H54 (cell line): ENCODE results near the gene TLE6.
"Not testable (repeated sequence)": the region's sequence is repeated elsewhere in the genome, so short reads cannot be mapped to it uniquely, and the experiment has no call there.

Source experiments
- DNase-seq: peaks from one replicate; pipeline ENCODE4 v3.0.0; 2011; ENCODE audit warnings: low spot score, mixed read lengths; ENCODE audit not compliant: insufficient read length
- FAIRE-seq: peaks from 3 replicates; lab custom pipeline; 2011; peaks lifted over from hg19 to GRCh38; lab: Jason Lieb, UNC
- POLR2A ChIP-seq: IDR thresholded peaks from 2 replicates; pipeline ENCODE4 v1.6.1; 2011; ENCODE audit warnings: low read depth, mild to moderate bottlenecking, low read length

TLE6 gene

DNA sequence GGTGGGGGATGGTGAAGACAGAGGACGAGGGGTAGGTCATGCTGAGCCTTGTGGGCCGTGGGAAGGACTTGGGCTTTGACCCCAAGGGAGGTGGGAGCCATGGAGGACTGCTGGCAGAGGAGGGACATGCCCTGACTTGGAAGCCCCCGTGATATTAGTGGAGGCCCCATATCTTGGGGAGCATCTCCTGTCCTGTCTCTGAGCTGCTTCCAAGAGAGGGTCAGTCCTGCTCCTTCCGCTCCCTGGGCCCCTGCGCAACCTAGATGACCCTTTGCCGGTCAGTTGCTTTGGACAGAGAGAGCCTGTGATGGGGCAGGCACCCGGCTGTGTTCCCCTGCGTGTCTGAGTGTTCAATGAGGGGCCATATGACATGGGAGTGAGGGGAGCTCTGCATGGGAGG, 5.2 kb downstream of the TLE6 start:
- FAIRE-seq (no peak), DNase-seq (no peak)
- no peak for TF ChIP-seq POLR2A

DNA sequence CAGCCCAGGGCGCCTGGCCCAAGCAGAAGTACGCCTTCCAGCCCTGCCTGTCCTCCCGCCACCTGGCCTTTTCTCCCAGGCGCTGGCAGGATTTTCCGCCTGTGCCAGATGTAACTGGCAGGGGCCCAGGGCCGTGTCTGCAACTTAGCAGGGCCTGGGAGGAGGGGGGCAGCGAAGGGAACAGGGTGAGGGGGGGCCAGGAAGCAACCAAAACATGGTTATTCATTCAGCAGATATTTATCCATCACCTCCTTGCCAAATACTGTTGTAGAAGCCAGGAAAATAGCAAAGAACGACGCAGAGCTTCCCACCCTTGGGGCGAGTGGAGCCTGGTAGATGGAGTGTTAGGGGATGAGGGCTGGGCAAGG, 5.6 kb downstream of the TLE6 start:
- FAIRE-seq (no peak), DNase-seq (no peak)
- no peak for TF ChIP-seq POLR2A

DNA sequence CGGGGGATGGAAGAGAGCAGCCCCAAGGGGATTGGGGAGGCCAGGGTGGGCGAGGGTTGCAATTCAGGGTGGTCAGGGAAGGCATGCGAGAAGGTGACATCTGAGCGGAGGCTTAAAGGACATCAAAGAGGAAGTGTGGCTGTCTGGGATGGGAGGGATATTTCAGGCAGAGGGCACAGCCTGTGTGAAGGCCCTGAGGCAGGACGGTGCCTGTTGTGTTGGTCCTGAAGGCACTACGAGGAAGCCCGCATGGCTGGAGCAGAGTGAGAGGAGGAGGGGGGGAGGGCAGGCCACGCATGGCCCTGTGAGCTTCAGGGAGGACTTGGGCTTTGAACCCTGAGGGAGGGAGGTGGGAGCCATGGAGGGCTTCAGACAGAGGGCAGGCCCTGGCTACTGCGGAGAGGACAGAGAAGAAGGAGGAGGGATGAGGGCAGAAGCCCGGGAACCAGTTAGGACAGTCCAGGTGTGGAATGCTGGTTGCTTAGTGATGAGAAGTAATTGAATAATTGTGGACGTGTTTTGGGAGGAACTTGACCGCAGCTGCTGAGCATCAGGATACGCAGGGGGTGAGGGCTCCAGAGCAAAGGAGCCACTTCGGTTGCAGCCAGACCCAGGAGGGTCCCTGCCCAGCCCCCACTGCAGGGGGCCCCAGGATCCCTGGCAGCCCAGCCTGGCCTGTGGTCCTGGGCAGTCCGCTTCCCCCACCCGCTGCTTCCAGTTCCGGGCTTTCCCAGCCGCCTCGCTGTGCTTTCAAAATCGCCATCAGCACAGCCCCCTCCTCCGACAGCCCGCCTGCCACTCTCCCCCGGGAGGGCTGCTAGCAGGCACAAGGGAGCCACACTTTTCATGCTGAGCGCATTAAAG, 6.2 kb downstream of the TLE6 start:
- DNase-seq (peak; percentile 91), FAIRE-seq (no peak)
- TF ChIP-seq POLR2A = no peak

DNA sequence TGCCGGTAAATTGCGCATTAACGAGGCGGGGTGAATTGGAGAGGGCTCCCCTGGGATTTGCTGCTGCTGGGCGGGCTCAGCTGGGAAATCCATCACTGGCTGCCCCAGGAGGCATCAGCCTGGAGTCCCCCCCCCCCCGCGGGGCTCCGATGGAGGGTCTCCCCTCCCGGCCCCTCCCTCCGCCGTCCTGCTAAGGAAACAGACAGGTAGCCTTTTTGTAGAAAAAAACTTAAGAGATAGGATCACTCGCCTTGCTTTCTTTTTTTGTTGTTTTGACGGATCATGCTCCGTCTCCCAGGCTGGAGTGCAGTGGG, 6.8 kb downstream of the TLE6 start:
- no peak for FAIRE-seq
- no peak for TF ChIP-seq POLR2A
- DNase-seq = no peak

DNA sequence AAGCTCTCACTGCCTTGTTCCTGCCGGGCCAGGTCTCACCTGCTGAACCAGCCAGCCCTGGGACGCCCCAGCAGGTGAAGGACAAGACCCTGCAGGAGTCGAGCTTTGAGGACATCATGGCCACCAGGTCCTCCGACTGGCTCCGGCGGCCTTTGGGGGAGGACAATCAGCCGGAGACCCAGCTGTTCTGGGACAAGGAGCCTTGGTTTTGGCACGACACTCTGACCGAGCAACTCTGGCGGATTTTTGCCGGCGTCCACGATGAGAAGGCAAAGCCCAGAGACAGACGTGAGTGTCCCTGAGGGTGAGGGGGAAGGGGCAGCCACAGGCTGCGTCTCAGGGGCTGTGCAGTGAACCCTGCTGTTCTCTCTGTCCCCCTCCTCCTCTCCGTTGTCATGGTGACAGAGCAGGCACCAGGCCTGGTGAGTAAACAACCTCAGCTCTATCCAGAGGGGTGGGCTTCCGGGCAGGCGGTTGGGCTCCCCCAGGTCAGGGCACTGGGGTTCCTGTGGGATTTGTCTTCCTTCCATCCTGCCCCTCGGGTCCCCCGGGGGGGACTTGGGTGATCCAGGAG, 9.7 kb downstream of the TLE6 start:
- DNase-seq (no peak), FAIRE-seq (no peak)
- TF ChIP-seq POLR2A = no peak

GRCh38 chr19:2987797-2988196, 10.4 kb downstream of the TLE6 start:
- FAIRE-seq (no peak), DNase-seq (no peak)
- TF ChIP-seq POLR2A = no peak

DNA sequence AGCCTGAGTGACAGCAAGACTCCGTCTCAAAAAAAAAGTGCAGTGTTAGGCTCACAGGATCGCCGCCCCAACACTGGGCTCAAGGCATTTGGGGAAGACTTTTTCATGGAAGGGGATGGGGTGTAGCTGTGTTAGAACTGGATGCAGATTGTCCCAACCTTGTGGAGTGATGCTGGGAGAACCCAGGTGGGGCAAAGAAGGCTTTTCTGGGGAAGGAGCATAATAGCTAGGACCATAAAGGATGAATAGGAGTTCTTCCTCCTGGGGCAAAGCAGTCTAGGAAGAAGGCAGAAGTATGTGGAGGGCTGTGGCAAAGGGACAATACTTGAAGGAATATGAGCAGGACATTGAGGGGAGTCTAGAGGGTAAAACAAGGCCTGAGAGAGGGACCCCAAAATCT, 11.2 kb downstream of the TLE6 start:
- FAIRE-seq = no peak
- DNase-seq = no peak
- no peak for TF ChIP-seq POLR2A

DNA sequence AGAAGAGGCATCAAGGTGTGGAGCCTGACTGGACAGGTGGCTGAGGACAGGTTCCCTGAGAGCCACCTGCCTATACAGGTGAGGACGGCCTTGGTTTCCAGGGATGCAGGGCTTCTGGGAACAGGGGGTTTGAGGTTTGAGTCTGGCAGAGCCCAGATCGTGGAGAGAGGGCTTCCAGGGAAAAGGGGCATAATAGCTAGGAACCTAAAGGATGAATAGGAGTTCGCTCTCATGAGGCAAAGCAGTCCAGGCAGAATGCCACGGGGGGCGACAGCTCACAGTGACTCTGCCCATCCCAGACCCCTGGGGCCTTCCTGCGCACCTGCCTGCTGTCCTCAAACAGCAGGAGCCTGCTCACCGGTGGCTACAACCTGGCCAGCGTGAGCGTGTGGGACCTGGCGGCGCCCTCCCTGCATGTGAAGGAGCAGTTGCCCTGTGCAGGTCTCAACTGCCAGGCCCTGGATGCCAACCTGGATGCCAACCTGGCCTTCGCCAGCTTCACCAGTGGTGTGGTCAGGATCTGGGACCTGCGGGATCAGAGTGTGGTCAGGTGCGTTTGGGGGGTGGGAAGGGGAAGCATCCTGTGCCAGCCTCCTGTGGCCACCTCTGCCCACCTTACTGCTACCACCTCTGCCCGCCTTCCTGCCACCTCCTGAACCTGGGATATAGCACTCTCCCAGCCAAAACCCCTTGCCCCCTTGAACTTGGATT, 12.0 kb downstream of the TLE6 start:
- no peak for FAIRE-seq
- DNase-seq = no peak
- 0 out of 2 replicates have a peak, but pooled peaks have one; percentile 6 for TF ChIP-seq POLR2A

DNA sequence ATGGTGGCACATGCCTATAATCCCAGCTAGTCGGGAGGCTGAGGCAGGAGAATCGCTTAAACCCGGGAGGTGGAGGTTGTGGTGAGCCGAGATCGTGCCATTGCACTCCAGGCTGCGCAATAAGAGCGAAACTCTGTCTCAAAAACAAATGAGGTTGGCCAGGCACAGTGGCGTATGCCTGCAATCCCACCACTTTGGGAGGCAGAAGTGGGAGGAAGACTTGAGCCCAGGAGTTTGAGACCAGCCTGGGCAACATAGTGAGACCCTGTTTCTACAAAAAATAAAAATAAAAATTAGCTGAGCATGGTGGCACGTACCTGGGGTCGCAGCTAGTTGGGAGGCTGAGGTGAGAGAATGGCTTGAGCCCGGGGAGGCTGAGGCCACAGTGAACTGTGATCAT, 15.0 kb downstream of the TLE6 start:
- not testable (repeated sequence) for DNase-seq, FAIRE-seq

DNA sequence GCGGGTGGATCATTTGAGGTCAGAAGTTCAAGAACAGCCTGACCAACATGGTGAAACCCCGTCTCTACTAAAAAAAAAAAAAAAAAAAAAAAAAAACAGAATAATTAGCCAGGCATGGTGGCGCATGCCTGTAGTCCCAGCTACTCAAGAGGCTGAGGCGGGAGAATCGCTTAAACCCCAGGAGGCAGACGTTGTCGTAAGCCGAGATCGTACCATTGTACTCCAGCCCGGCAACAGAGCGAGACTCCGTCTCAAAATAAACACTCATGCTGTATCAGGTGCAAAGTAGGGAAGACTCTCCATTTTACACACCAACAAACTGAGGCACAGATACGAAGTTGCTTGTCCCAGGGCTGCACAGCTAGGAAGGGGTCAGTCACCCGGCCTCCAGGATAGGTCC, 15.6 kb downstream of the TLE6 start:
- no peak for DNase-seq
- no peak for FAIRE-seq
- no peak for TF ChIP-seq POLR2A

DNA sequence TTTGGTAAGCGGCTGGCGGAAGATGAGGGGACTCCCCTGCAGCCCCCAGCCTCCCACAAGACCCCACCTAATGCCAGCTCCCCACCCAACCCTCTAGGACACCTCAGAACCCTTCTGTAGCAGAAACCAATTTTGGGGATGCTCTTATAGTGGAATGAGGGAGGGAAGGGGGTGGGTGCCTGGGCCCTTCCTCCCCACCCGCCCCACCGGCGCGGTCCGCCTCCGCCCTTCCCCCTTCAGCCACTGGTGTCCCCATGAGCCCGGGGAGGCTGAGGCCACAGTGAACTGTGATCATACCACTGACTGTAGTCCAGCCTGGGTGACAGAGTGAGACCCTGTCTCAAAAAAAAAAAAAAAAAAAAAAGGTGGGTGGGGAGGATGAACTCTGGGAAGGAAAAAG, 16.2 kb downstream of the TLE6 start:
- no peak for TF ChIP-seq POLR2A
- FAIRE-seq (no peak), DNase-seq (no peak)

DNA sequence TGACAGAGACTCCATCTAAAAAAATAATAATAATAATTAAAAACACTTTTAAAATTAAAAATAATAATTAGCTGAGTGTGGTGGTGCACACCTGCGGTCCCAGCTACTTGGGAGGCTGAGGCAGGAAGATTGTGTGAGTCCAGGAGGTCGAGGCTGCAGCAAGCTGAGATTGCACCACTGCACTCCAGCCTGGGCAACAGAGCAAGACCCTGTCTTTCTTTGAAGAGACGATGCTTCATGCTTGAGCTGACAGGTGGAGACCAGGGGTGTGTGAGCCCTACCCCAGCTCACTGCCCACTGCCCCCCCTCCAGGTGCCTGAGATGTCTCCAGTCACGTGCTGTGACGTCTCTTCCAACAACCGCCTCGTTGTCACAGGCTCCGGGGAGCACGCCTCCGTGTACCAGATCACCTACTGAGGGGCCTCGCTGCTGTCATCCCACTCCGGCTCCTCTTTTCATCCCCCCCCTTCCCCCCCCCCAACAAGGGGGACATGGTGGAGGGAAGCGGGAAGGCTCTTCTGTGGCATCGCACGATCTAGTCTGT, 17.3 kb downstream of the TLE6 start:
- no peak for TF ChIP-seq POLR2A
- DNase-seq (no peak), FAIRE-seq (no peak)

DNA sequence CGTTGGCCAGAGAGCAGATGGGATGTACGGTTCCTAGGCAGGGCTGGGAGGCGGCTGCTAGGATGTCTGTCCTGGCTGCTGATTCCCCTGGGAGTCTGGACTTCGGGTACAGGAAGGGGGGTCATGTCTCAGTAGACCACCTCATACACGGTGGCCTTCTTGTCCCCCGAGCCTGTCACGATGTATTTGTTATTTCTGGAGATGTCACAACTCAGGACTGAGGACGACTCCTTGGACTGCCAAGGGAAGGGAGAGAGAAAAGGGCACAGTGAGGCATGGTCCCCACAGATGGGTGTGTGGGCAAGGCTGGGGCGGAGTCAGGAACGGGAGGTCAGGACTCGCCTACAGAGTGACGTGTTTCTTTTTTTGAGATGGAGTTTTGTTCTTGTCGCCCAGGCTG, 20.4 kb downstream of the TLE6 start:
- FAIRE-seq (no peak), DNase-seq (no peak)
- no peak for TF ChIP-seq POLR2A

DNA sequence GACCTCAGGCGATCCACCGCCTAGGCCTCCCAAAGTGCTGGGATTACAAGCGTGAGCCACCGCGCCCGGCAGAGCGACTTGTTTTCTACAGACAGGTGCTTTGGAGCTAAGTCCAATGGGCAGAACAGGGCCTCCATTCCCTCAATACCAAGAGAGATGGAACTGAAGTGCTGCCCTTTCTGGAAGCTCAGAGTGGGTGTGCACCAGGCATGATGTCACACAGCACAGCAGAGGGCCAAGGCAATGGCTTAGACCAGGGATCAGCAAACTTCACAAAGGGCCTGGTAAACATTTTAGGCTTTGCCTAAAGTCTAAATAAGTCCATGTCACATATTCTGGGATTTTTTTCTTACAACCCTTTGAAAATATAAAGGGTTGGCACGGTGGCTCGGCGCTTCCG, 21.3 kb downstream of the TLE6 start:
- DNase-seq = no peak
- no peak for FAIRE-seq
- TF ChIP-seq POLR2A = no peak
